Esophagus squamous epithelium (tissue), 4 donors: ENCODE results near the gene LIPE.

Experiments
- CTCF ChIP-seq, 6 experiments: fragments of 450-650 bp in 4 of 6; fragments of 200-600 bp in 2 of 6; sonication (generic) in 2 of 6; IDR thresholded peaks; one replicate each; pipeline ENCODE4 v1.5.1; 2016 to 2019; ENCODE audit warnings: antibody characterized with exemption in 6 of 6, mild to moderate bottlenecking in 4 of 6, moderate library complexity in 4 of 6
- POLR2A ChIP-seq, 4 donors: fragments of 450-650 bp; IDR thresholded peaks; one replicate each; pipeline ENCODE4 v1.6.1; 2017; ENCODE audit warnings: antibody characterized with exemption in 4 of 4, mild to moderate bottlenecking in 4 of 4, moderate library complexity in 3 of 4

DNA sequence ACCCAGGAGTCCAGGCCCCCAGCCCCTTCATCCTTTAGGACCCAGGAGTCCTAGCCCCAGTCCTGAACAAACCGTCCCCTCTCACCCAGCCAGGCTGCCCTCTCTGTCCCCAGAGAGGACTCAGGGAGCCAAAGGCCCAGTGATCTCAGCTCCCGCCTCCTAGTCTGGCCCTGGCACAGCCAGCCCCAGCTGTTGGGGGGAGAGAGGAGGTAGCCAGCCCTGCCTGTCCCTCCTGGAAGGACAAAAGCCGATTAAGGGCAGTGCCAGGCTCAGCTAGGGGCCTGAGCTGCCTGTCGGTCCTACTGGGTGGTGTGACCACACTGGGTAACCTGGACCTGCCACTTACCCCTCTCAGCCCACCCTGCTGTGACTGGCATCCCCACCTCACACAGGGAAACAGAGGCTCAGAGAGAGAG is 14.5 kb downstream of the LIPE start:
- TF ChIP-seq CTCF (IDR thresholded peaks at IDR 0.05) (no peak), POLR2A (IDR thresholded peaks at IDR 0.05) (no peak)
